Cerebellar nuclear complex (tissue), 1 donor: Measurements from ENCODE around the gene EFNA5.
A peak's percentile ranks its signal among the peaks of the same experiment; 100 is the strongest.

Experiments used
- DNase-seq, 2 experiments: peaks; one replicate each; lab custom pipeline; 2025; lab: John Stamatoyannopoulos, UW

Gene EFNA5

DNA sequence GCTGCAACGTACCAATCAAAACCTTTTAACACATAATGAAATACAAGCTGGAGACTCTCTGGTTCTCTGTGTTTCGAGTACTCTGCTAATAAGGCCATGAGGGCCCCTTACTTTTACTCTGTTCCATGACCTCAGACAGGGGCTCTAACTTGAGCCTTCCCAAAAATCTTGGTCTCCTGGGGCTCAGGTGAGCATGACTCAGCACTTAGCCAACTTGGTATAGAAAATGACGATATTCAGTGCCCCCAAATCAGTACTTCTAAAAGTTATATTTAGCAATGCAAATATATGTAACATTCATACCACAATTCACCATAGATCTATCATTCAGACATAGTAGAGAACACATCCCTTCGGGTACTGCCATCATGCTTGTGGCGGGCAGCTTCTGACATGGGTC, 278.9 kb downstream of the EFNA5 start:
- no peak for DNase-seq

DNA sequence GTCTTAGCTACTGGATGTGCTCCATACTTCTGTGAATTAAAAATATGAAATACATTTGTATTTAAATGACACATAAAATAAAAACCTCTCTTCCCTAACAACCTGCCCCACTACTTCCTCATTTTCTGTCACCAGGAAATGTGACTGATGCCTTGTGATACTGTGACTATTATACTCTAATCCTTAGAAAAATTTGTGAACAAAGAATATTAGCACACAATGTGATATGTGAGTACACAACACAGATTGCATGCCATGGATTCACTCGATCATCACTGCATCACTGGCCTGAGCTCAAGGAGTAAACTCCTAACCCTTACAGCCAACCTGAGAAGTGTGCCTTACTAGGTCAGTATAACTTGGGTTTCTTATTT, 281.0 kb downstream of the EFNA5 start:
- no peak for DNase-seq

DNA sequence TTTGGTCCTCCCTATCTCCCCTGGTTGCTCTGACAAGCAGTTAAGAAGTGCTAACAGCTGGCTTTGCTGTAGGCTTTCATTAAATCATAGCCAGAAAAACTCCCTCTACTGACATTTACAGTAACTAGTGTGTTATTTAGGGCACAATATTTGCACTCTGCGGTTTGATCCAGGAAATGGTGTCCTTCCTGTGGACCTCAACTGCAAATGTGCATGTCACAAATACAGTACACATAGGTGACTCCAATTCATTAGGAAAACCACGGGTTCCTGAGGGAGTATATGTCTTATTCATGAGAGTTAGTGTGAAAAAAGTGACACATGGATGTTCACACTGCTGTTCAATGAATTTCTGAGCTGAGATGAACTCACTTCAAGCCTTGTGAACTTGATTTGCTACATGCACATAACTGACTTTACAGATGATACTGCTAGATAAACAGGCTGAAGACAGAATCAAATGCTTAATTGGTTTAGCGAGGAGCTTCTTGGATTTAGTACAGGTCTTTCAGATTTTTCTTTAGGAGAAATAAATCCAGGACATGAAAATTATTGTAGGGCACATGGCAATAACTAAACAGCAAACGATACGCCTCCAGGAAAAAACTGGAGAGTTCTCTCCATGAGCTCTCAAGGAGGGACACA, 281.5 kb downstream of the EFNA5 start:
- DNase-seq, result no peak

DNA sequence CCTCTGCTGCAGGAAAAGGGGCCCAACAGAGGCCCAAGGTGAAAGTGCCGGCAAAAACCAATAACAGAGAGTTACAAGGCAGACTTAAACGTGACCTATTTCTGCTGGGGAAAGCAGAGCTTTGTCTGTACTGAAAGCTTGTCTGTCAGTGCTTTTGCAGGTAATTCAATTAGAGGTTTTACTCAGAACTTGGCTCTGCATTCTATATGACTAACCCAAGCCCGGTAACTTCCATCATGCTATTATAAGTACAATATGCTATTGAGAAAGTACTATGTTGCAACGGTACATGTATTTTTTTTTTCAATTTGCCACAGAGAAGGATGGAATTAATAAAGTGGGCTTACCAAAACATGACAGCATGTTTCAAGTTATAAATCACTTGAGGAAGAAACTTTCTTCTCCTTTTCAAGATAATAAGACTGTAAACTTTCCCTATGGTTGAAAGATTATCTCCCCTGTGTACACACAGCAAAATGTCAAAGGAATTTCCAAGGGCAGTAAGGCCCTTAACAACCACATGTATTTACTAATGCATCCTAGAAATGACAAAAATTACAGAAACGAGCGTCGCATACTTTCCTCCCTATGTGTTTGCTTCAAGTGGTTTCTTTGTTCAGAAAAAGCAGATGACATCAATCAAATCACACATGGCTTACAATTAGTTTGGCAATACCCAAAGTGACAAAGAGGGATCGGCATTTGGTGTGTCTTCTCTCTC, 282.4 kb downstream of the EFNA5 start:
- DNase-seq, result no peak

DNA sequence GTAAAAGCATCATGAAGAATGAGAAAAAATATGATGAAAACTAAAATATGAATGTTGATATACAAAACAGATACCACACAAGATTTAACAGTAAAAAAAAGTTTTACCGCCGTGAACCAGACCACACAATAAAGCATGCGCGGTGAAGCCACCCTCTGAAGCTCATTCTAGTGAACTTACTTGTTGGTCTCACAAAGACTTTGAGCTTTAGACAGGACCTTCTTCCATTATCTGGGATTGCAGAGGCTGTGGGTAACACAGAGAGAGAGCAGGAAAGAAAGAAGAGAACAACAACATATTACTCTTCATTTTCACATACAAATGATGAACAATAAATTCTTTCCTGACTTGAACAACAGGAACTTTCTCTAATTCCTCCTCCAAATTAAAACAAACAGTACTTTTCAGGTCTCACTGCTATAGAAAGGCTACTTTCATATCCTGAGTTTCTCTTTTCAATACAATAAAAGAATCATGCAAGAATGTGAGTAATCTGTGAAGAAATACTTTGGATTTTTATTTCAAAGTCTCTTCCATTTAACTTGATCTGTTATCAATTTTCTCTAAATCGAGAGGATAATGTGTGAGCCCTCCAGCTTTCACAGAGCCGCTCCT, 283.1 kb downstream of the EFNA5 start:
- no peak for DNase-seq

DNA sequence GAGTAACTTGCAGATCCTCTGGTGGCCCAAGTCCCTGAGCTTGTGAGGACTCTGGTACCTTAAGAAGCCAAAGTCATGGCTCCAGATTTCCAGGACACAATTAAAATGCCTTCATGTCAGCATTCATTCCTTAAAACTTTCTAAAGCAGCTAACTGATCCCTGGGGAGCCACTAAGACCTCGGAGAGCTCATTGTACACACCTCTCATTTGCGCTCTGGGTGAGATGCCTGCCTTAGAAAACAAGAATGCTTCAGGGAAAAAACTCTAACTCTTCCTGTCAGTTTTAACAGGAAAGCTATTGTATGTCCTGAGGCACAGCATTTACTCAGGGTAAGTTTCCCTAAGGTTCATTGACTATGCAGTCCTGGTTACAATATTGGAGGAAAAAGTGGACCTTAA, 285.0 kb downstream of the EFNA5 start:
- DNase-seq, result no peak

DNA sequence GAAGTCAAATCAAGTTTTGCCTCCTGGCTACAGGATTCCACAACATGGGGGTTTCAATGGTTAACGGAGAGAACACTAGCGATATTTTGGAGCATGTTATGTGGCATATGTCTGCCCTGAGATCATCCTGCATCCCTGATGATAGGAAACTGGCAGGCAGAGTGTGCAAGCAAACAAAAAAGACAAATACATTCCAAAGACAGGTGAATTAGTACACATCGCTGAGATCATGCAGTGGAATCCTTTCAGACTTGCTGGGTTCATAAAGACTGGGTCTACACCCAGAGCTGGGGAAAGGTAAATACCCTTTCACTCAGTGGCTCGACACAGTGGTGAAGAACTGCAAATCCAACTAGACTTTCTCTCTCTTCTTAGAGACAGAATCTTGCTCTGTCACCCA, 286.5 kb downstream of the EFNA5 start:
- DNase-seq, result no peak

DNA sequence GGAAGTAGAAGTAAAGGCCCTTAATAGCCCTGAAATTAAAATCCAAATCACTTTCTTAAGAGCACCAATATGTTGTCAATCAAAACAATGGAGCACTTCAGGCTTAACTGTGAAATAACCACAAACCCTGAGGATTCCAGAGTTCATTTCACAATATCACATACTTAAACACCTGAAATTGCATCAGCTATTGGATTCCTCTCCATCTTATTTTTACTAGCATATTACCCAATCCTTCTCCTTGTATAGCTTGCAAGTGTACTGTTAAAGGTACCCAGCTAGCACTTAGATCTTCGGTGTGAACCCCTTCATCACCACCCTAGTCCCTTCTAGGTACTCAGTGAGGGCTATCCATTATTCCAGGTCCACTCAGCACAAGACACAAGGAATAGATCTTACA, 287.3 kb downstream of the EFNA5 start:
- no peak for DNase-seq

DNA sequence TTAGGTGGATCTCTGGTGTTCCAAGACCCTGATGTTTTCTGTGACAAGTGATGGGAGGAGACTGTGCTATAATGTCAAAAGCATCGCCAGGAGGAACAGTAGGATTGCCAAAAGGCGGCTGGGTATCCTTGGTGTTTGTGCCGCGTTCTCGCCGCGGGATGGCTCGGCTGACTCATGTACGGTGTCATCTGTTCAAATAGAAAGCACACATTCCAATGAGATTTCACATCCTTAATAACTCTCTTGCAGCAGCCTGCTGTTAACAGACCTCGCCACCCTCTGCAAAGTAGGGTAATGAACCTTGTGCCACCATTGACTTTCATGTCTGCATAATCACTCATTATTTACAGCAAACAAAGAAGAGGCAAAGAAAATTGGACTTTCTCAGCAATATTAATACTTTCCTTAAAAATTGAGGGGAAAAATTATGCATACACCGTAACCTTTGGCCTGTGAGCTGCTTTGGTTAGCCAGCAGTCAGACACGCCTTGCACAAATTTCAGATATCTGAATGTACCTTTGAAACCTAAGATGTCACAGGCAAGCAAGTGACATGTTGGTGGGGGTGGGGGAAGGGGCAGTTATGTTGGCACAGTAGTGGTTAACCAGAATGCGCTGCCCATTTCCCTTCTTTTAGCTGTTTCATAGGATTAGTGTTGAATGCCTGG, 289.4 kb downstream of the EFNA5 start:
- DNase-seq, result peak in 1 of 2 experiments; percentile 15

DNA sequence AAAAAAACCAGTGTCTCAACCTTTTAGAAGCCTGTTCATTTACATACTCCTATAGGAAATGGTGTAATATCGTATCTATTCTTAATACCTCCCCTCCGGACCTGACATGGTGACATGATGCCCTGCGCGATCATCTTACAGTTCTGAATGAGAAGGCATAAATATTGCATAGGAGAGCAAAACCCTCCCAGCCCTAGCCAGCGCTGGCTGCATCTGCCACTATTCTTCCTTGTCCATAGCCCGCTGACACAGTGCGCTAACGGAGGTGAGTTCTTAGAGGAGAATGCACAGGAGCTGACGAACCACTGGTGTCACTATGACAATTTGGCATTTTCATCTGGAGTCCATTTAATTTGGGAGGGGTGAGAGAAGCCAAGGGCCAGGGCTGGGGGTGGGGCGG, 290.1 kb downstream of the EFNA5 start:
- no peak for DNase-seq

DNA sequence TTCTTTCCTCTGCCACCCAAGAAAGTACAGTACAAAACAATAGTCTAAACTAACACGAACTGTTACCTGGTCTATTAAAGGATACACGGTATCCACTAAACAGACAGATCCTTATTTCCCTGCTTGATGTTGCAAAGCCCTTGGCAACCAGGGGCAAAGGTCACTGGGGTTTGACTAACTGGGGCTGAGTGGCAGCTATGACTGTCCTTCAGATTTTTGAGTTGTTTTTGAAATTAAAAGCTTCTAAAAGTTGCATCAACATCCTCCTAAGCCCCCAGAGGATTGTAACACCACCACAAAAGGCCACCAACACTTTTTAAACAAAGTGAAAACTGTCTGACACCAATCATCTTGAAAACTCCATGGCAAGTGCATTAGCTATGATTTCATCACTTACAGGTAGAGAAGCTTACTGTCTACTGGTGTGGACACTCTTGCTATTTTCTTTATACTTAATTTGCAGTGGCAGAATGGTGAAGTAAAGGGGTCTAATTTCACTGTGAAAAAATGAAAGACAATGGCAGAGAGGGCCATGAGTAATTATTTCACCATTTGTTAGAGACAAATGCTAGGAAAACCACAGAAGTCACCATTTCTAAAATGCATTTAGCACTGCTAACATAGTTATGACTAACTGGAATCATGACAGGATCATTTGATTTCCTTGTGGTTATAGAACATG, 292.4 kb downstream of the EFNA5 start:
- no peak for DNase-seq

DNA sequence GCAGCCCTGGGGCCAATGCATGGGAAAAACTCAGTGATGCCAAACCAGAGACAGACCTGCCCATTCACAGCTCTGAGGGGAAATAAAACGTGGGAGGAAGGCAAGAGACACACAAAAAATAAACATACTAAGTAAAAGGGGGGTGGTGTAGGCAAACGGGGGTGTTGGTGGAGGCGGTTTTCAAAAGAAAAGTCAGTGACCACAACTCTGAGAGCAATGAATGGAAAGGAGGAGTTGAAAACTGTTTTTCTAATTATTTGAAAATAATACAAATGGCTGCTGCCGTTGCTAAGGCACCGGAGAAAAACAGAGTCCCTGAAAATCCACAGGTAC, 293.5 kb downstream of the EFNA5 start:
- no peak for DNase-seq

DNA sequence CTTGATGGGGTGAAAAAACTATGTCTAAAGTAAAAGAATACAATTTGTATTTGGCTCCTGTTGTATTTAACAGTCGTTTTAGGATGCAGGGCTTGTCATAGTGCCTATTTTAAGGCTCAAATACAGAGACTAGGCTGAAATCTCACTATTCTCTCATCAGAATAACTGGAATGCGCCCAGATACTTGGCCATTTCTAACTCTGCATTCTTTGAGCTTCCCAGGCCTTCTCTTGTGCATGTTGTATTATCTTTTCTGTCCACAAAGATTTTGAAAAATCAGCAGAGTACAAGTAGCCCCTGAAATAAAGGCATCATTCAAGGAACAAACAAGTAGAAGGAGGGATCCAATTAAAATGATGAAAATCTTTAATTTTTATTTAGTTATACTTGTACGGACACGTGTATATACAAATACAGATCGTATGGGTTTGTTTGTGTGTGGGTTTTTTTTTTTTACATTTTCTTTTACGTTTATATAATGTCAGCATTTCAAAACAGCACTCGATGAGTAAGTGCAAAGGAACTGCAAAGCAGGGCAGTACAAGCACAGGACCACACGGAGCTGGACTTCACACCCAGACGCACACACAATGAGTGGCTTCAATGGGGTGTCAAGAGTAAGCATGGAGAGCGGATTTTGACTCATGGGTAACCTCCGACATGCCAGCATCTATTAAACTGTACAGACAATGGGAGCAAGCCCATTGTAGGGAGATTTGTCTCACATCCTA, 294.0 kb downstream of the EFNA5 start:
- no peak for DNase-seq

DNA sequence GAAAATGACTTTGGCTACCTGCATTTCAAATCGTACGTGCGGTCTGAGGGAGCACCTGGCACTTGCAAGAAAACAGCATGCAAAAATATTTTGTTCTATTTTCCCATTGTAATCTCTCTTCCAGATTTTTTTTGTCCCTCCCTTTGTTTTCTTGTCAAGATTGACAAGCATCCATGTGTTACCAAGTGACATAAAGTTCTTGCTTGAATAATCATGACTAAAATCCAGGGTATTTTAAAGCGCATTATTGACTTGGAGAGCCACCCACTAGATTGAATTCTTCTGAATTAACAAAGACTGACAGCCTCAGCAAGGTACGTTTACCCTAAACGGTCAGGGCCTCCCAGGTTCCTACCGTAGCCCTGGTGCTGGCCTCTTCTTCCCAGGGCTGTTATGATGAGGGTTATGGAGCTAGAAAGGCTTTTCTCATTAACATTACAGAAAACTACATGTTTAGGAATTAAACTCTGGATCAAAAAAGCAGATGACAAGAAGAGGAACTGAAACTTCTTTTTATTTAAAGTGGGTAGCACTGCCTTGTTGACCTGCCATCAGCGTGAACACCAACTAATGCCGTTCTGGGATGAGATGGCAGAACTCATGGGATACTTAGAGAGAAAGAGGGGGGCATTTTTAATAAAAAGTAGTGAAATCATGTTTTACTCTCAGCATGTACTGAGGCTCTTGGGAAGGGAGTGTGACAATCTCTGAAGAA, 297.0 kb downstream of the EFNA5 start:
- no peak for DNase-seq

DNA sequence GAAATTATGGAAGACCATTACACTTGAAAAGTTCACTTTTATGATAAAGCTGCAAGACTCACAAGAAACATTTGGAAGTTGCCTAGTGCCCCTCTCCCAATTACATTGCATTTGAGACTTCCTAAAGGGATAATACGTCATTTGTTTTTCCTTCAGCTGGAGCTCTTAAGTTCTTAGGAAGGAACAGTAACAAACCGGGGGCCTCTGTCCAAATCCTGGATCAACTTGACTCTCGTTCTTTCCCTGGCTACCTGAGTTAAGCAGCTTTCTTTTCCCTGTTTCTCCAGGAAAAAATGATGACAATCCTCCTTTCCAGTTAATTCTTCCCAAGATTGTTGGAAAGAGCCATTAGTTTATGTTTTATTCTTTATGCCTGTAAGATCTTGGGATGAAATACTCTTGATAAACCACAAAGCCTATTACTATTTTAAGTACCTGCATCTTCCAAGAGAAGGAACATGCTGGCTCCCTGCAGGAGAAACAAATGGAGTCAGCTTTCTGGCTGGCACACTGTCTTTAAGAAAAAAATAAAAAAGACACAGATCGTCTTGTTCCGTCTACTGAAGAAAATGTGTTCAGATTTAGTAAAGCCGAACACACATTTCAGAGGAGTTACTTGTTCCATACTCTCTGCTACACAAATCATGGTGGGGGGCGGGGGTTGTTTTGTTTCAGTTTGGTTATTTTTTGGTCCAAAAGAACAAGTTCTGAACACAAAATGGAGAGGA, 297.9 kb downstream of the EFNA5 start:
- DNase-seq, result peak in 1 of 2 experiments; percentile 43

DNA sequence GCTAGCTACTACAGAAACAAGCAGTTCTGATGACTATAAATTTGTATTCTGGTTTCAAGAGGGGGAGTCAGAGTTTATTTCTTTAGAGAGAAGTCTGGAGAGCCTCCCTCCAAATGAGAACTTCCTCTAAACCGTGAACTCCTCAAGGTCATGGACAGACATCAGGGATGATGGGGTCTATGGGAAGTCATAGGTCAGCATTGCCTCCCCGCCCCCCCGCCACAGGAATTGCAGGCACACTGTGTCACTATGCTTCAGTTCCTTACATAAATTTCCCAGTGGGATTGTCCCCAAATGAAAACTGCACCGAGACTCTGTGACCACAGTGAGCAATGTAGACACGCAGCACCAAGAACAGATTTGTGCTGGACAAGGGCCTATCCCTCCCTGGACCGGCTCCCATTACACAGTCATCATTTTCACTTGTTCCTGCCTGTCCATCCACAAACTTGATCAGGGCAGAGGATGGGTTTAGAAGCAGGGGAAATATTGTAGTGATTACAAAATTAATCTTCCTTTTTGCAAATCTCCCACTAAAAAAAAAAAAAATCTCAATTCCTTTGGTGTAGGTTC, 300.3 kb downstream of the EFNA5 start:
- no peak for DNase-seq

DNA sequence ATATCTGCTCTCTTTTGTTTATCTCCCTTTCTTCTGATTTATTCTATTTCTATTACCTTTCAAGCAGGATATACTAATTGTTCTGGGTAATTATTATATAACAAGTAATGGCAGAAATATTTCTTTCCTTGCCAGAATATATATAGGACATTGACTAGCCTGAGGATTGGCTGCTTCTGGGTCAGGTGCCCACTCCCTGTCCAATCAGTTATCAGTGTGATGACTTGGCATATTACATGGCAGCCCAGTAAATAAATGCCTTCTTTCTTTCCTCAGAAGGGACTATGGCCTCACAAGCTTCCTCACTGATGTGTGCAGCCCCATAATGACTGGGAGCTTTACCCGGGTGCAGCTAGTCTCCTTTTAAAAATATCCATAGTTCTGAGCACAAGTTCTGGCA, 301.1 kb downstream of the EFNA5 start:
- DNase-seq, result no peak

DNA sequence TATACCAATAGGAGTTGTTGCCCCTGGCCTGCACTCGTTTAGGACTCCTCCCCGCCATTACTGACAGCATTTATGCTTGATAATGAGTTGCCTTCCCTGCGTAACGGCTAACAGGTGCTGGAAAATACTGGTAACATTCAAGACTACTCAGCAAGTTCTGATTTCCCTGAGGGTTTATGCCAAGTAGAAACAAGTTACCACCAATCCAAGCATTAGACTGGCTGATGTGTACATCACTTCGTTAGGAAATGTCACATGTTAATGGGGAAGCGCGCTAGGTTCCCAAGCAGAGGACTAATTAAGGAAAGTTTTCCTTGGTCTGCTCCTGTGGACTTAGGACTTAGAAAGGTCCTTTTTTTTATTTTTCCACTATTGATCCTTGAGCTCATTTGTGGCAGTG, 302.1 kb downstream of the EFNA5 start:
- no peak for DNase-seq

DNA sequence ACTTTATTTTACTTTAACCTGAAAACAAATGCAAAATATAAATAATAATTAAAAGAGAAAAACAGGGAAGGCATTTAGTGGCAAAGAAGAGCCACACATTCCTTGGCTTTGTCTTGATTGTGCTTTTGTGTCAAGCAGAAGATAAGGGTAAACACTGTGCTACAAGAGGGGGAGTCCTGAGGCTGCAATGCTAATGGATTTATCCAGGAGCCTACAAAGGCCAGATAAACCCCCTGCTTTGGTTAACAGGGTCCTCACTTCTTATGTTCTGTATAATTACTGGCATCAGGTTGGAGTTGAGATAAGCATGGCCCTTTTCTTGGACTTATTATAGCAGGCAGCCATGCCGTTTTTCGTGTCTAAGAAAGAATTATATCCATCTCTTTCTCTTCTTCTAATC, 302.8 kb downstream of the EFNA5 start:
- no peak for DNase-seq

DNA sequence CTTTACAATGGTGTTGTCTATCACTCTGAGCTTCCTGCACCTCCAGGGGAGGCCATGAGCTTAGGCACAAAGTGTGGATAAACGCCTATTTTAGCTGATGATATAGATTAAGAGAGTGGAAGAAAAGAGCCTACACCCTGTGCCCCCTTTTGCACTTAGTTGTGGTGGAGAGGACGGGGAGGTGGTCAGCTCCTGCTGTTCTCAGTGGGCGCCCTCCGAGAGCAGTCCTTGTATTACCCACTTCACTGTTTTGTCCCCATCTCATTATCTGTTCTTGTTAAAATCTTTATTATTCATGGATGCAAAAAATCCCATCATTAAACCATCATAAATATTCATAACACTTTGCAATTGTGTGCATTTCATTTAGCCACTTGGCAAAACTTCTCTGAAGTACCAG, 303.3 kb downstream of the EFNA5 start:
- DNase-seq, result no peak
